IPS-11a (cell line): ENCODE data around the gene CLEC6A.
"Not testable (repeated sequence)": the region's sequence is repeated elsewhere in the genome, so short reads cannot be mapped to it uniquely, and the experiment has no call there.

ENCODE experiments used
- H3K4me3 ChIP-seq: one replicate; pipeline ENCODE4 v1.5.1; 2013; ENCODE audit warnings: low read depth, low read length, control low read depth

Gene CLEC6A

DNA sequence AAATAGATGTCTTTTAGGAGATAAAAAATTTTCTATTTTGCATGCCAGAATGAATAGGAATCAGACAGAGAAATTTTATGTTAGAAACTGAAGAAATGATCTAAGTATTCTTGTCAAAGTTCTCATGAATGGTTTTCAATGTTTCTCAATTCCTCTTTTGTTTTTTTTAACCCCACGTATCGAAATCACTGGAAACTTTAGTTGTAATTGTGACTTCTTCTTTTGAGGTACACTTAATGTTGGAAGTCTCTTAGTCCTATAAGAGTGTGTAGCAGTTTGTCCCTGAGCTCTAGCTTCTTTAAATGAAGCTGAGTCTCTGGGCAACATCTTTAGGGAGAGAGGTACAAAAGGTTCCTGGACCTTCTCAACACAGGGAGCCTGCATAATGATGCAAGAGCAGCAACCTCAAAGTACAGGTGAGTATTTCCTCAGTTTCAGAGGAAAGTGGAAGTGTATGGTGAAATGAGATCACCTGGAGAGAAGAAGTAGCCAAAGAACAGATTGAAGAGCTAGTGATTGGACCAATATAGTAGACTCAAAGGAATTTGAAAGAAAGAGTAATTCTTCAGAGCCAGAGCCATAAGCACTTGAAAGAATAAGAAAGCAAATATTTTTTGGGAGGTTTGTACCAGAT lies at the start of gene CLEC6A:
Gene CLEC6A (plus strand): TSS at position 236 of the 634 bp plus-strand sequence. CDS start 150 bp downstream, at position 386.
- no peak within 1 kb of the TSS for H3K4me3 ChIP-seq

GRCh38 chr12:8419576-8419975 lies 36.2 kb upstream of the CLEC6A start:
- not testable (repeated sequence) for H3K4me3 ChIP-seq

DNA sequence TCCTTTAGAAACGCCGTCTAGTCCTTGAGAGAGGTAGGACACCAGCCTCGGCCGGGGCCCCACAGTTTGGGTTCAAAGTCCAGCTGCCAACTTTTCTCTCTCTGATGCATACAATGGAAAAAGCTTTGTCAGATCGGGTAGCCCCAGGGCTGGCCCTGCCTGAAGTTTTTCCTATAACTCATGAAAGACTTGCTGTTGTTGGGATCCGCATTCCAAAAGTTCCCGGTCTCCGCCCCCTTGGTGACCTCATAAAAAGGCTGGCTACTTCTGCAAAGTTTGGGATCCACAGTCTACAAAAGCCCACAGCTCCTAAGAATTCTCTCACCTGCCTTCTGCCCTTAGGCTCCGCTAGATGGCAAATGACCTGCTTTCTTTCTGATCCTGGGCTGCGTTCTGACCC lies 35.3 kb upstream of the CLEC6A start:
- H3K4me3 ChIP-seq: no peak overlapping the region

DNA sequence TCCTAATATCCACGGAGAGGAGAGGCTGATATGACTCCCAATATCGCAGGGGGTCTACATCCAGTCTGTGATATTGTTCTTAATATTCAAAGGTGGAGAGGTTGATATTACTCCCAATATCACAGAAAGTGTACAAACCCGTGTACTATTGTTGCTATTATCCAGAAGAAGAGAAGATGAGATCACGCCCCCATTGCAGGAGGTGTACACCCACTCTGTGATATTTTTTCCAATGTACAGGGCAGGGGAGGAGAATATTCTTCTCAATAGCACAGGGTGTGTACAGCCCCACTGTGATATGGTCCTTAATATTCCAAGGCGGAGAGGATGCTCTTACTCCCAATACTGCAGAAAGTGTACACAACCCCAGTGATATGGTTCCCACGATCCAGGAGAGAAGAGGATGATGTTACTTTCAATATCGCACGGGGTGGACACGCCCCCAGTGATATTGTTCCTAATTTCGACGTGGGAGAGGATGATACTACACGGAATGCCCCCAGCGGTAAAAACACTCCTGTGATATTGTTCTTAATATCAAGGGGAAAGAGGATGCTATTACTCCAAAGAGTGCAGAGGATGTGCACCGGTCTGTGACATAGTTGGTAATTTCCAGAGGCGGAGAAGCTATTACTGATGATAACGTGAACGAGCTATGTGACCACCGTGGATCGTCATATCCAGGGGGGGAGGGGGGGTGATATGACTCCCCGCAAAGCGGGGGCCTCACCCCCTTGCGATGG lies 11.1 kb upstream of the CLEC6A start:
- H3K4me3 ChIP-seq: not testable (repeated sequence)

DNA sequence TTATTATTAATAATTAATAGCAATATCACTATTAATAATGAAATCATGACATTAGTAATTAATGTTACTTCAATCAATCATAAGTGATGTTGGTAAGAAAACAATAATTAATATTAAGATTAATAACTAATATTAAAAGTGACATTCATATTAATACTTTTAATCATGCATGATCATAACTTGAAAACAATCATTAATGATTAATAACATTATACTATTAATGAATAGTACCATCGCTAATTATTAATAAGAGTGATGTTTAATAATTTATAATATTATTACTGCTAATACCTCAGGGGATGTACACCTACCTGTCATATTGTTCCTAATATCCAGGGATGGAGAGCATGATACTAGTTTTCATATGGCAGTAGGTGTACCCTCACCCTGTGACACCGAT lies 10.0 kb upstream of the CLEC6A start:
- no peak overlapping the region for H3K4me3 ChIP-seq

DNA sequence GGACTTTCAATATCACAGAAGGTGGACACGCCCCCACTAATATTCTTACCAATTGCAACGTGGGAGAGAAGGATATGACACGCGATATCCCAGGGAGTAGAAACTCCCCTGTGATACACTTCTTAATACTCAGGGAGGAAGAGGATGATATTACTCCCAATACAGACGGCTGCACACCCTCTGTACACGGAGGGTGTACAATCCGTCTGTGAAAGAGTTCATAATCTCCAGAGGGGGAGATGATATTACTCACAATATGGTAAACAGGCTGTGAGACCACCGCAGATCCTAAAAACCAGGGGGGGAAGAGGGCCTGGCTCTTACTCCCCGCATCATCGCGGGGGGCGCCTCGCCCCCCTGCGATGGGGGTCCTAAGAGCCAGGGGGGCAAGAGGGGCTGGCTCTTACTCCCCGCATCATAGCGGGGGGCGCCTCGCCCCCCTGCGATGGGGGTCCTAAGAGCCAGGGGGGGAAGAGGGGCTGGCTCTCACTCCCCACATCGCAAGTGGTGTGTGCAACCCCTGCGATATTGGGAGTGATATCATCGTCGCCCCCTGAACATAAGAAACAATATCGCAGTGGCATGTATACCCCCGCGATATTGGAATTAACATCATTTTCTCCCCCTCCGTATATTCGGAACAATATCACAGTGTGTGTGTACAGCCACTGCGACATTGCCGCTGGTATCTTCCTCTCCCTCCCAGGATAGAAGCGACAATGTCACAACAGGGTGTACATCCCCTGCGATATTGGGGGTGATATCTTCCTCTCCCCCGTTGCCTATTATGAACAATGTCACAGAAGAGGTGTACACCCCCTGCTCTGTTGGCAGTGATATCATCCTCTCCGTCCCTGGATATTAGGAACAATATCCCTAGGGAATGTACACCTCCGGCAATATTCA lies 8.9 kb upstream of the CLEC6A start:
- no peak overlapping the region for H3K4me3 ChIP-seq

DNA sequence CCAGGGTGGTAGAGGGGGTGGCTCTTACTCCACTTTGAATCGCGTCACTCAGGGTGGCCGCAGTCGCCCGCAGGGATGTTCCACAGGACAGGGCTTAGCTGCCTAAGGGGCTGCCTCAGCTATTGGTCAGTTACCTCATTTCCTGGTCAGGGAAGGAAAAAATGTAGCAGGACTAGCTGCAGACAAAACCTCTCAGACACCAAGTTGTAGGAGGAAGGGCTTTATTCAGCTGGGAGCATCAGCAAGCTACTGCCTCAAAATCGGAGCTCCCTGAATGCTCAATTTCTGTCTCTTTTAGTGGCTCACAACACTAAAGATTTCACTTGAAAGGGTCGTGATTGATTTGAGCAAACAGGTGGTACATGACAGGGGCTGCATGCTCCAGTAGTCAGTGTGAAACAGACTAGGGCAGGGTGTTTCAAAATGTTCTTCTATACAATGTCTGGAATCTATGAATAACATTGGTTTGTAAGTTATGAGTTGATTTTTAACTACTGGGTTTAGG lies 6.4 kb upstream of the CLEC6A start:
- no peak overlapping the region for H3K4me3 ChIP-seq

GRCh38 chr12:8452036-8452435 lies 3.7 kb upstream of the CLEC6A start:
- no peak overlapping the region for H3K4me3 ChIP-seq

- no peak overlapping the region for H3K4me3 ChIP-seq
Observed at GRCh38 chr12:8453021-8453513, 2.7 kb upstream of the CLEC6A start.

- no peak overlapping the region for H3K4me3 ChIP-seq
Observed at GRCh38 chr12:8453796-8454195, 2.0 kb upstream of the CLEC6A start.

DNA sequence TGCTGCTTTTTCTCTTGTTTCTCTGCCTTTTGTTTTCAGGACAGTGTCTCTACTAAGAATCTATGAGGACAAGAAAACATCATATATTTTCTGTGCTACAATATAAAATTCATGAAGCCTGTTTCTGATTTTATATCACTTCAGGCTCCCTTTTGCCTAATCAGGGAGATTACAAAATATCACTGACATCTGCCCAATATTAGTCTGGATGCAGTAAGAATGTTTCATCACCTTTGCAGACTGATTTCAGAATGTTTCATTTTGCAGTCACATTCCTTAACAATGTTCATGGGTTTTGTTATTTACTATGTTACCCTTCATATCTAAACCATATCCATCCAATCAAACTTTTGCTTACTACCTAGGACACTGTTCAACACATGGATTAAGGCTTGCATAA lies 491 bp upstream of the CLEC6A start:
- H3K4me3 ChIP-seq: no peak overlapping the region

GRCh38 chr12:8461426-8461825 lies 5.7 kb downstream of the CLEC6A start:
- H3K4me3 ChIP-seq: no peak overlapping the region

GRCh38 chr12:8465301-8465996 lies 9.7 kb downstream of the CLEC6A start:
- no peak overlapping the region for H3K4me3 ChIP-seq

- H3K4me3 ChIP-seq: no peak overlapping the region
Observed at GRCh38 chr12:8466241-8466640, 10.5 kb downstream of the CLEC6A start.

GRCh38 chr12:8471090-8471489 lies 15.3 kb downstream of the CLEC6A start:
- H3K4me3 ChIP-seq: no peak overlapping the region

DNA sequence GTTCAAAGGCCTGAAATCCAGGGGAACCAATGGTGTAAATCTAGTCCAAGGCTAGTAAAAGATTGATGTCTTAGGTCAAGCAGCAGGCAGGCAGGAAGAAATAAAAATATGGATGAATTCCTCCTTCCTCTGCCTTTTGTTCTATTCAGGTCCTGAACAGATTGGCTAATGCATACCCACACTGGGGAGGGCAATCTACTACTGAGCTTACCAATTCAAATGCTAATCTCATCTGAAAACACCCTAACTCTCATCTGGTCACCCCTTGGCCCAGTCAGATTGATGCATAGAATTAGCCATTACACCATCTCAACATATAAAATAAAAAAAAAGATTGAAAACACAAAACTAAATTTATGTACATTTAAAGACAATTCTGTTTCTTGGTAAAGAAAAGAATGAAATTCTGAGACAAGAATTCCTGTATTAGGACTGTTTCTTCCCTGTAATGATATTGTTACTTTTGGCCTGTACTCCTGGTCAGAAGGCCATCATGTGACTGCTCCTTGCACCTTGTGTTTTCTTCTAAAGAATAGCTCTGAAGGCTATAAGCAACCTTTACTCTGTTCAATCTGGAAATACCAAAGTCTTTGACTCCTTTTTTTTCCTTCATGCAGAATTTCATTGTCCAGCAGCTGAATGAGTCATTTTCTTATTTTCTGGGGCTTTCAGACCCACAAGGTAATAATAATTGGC lies 19.9 kb downstream of the CLEC6A start:
- H3K4me3 ChIP-seq: no peak overlapping the region

DNA sequence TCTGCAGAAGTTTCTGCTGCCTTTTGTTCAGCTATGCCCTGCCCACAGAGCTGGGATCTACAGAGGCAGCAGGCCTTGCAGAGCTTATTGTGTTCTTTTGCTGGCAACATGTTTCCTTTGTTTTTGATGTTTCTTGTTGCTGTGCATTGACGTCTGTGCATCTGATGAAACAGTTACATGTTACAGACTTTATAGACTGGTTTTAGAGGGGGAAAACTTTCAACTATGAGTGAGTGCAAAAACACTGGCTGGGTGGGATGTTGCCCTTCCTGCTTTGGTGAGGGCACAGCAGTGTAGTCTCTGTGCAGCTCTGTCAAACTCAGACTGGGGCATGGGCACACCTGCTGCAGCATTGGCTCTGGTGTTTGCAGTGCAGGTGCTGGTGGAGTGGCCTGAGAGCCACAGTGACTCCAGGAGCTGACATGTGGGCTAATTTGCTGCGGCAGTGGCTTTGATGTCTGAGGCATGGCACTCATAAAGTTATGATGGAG lies 26.9 kb downstream of the CLEC6A start:
- no peak overlapping the region for H3K4me3 ChIP-seq

- H3K4me3 ChIP-seq: no peak overlapping the region
Observed at GRCh38 chr12:8483079-8483478, 27.3 kb downstream of the CLEC6A start.

- H3K4me3 ChIP-seq: no peak overlapping the region
Observed at GRCh38 chr12:8491646-8492530, 36.1 kb downstream of the CLEC6A start.
